CD4-positive, alpha-beta T cell (primary cell): Measurements from ENCODE around the gene ALK. TPM values are rescaled to one million over a fixed set of nuclear protein-coding genes. Genes with fewer than 3 reads are reported as not detected.

Experiments
- ATAC-seq: fragments of 200-7000 bp; cut with Tn5 transposase; one replicate; pipeline ENCODE4 v1.10.0; 2022; ENCODE audit warnings: mild to moderate bottlenecking; ENCODE audit not compliant: poor library complexity
- CTCF ChIA-PET: fragments of 350-600 bp; sonication (Branson Sonifier 250); formaldehyde crosslinking; loops from one replicate; lab custom pipeline; 2021; ENCODE audit warnings: antibody characterized with exemption, inconsistent platforms; lab: Charles Lee
- POLR2A ChIA-PET: fragments of 350-600 bp; sonication (Branson Sonifier 250); formaldehyde crosslinking; loops from one replicate; lab custom pipeline; 2021; ENCODE audit warnings: antibody characterized with exemption, inconsistent platforms; lab: Charles Lee
- DNase-seq, 14 experiments: peaks; one replicate each; pipeline ENCODE4 v3.0.0-alpha.2; 2013 to 2020; ENCODE audit warnings: mixed read lengths in 2 of 14
- H3K27ac ChIP-seq, 2 donors: one replicate each; pipeline versions ENCODE4 v1.5.1 to v1.7.0; 2013; ENCODE audit warnings: low read length in 2 of 2, low read depth in 1 of 2, mild to moderate bottlenecking in 1 of 2
- H3K27me3 ChIP-seq, 2 experiments: 1 replicate in 1 of 2; 2 replicates in 1 of 2; pipeline versions ENCODE4 v1.6.1 to v1.7.0; 2013; ENCODE audit warnings: low read length in 2 of 2, control low read depth in 1 of 2, mild to moderate bottlenecking in 1 of 2, moderate library complexity in 1 of 2; ENCODE audit not compliant: insufficient read depth in 2 of 2, control insufficient read depth in 1 of 2
- H3K36me3 ChIP-seq: one replicate; pipeline ENCODE4 v1.6.1; 2013; ENCODE audit warnings: low read length, control low read depth; ENCODE audit not compliant: insufficient read depth
- H3K4me1 ChIP-seq: one replicate; pipeline ENCODE4 v1.6.1; 2013; ENCODE audit warnings: low read length, control low read depth; ENCODE audit not compliant: insufficient read depth
- H3K4me3 ChIP-seq: one replicate; pipeline ENCODE4 v1.5.1; 2013; ENCODE audit warnings: mild to moderate bottlenecking, low read length, moderate library complexity
- H3K9me3 ChIP-seq, 2 experiments: 1 replicate in 1 of 2; 2 replicates in 1 of 2; pipeline versions ENCODE4 v1.6.1 to v1.7.0; 2013; ENCODE audit warnings: low read length in 2 of 2, mild to moderate bottlenecking in 2 of 2, control low read depth in 1 of 2, moderate library complexity in 1 of 2; ENCODE audit not compliant: control insufficient read depth in 1 of 2, insufficient read depth in 1 of 2
- H3K27ac Mint-ChIP-seq: one replicate; pipeline ENCODE4 v1.8.0; 2020; ENCODE audit warnings: mixed read lengths
- H3K27me3 Mint-ChIP-seq: one replicate; pipeline ENCODE4 v1.8.0; 2021; ENCODE audit warnings: mixed read lengths
- H3K36me3 Mint-ChIP-seq: one replicate; pipeline ENCODE4 v1.8.0; 2021; ENCODE audit warnings: low read depth, mixed read lengths
- H3K4me1 Mint-ChIP-seq: one replicate; pipeline ENCODE4 v1.8.0; 2021; ENCODE audit warnings: low read depth, mixed read lengths
- H3K4me3 Mint-ChIP-seq: one replicate; pipeline ENCODE4 v1.8.0; 2020; ENCODE audit warnings: mild to moderate bottlenecking, mixed read lengths
- H3K9me3 Mint-ChIP-seq: one replicate; pipeline ENCODE4 v1.8.0; 2020; ENCODE audit warnings: mixed read lengths
- intact Hi-C, 2 experiments: fragments of 100-400 bp; cut with DNase I in 1 of 2; cut with micrococcal nuclease in 1 of 2; formaldehyde crosslinking; loops; one replicate each; pipeline versions ENCODE4 v1.15.1 to v1.9.0; 2023 to 2025; cut with DNase I, micrococcal nuclease
- total RNA-seq, 174 experiments: library from RNA in 2 of 174; stranded (reverse) in 2 of 174; gene quantifications; one replicate each; pipeline ENCODE4 v1.2.3 and lab custom pipeline; 2021 to 2026
- TF ChIP-seq, protein P1 (sequence below): fragments of 200-600 bp; IDR thresholded peaks from one replicate; pipeline ENCODE4 v1.8.0; 2022; ENCODE audit warnings: antibody characterized with exemption, mild to moderate bottlenecking

ALK gene
- total RNA-seq, 2 experiments from 2014 or later, result not detected

DNA sequence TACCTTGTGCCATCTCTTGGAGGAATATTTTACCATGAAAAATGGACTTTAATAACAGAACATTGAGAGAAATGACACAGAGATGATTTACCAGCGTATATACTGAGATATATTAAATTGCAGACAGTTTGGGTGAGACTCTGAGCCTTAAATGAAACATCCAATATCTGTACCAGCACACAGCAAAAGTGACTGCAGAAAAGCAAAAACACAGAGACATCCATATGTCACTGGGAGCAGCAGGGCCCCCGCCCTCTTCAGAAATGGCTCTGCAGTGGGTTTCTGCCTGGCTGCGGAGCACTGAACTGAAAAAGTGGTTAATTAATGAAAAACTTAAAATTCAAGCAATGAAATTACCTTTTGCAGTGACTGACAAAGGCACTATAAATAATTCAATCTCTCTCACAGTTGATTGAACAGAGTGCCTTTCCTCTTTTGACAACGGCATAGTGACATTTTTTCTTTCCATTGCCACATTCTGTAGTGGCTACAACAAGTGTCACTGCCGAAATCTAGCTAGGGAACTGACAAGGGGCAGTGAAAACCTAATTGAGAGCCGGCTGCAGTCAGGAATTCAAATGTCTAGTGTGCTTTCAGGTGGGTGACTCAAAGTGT is 353.4 kb downstream of the ALK start:
- ATAC-seq, result no peak
- TF ChIP-seq, protein P1, sequence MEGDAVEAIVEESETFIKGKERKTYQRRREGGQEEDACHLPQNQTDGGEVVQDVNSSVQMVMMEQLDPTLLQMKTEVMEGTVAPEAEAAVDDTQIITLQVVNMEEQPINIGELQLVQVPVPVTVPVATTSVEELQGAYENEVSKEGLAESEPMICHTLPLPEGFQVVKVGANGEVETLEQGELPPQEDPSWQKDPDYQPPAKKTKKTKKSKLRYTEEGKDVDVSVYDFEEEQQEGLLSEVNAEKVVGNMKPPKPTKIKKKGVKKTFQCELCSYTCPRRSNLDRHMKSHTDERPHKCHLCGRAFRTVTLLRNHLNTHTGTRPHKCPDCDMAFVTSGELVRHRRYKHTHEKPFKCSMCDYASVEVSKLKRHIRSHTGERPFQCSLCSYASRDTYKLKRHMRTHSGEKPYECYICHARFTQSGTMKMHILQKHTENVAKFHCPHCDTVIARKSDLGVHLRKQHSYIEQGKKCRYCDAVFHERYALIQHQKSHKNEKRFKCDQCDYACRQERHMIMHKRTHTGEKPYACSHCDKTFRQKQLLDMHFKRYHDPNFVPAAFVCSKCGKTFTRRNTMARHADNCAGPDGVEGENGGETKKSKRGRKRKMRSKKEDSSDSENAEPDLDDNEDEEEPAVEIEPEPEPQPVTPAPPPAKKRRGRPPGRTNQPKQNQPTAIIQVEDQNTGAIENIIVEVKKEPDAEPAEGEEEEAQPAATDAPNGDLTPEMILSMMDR, result no peak
- Histone ChIP-seq H3K9me3 (no peaks in the 10 kb centered on the region), H3K27me3 (peaks cover 0 to 5% of the 10 kb centered on the region in 2 experiments), H3K27ac (no peak overlapping the region), H3K36me3 (no peaks in the 10 kb centered on the region), H3K4me3 (no peak overlapping the region), H3K4me1 (no peaks in the 10 kb centered on the region)
- POLR2A ChIA-PET, result no interaction called here
- no peak overlapping the region for H3K4me3 Mint-ChIP-seq
- no peaks in the 10 kb centered on the region for H3K4me1 Mint-ChIP-seq
- no peaks in the 10 kb centered on the region for H3K36me3 Mint-ChIP-seq
- intact Hi-C loops, result no loop called here
- no peak overlapping the region for H3K27ac Mint-ChIP-seq
- no peaks in the 10 kb centered on the region for H3K9me3 Mint-ChIP-seq
- CTCF ChIA-PET, result no interaction called here
- DNase-seq, result no peak
- no peaks in the 10 kb centered on the region for H3K27me3 Mint-ChIP-seq

DNA sequence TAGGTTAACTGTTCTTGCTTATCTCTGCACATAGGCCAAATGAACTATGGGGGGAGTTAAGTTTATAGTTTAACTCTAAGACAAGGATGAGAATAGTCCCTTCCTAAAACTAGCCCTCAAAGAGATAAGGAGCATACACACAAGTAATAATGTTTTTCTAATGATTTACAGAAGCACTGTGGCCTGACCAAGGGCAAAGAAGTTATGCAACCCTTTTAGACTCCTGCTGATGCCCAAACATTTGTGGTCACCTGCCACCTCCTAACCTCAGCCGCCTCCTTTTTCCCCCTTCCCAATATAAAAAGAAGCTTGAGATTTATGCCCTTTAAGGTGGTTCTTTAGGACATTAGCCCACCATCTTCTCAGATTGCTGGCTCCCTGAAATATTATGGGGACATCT is 357.7 kb downstream of the ALK start:
- Mint-ChIP-seq H3K36me3 (no peaks in the 10 kb centered on the region), H3K27ac (no peak overlapping the region)
- CTCF ChIA-PET, result no interaction called here

DNA sequence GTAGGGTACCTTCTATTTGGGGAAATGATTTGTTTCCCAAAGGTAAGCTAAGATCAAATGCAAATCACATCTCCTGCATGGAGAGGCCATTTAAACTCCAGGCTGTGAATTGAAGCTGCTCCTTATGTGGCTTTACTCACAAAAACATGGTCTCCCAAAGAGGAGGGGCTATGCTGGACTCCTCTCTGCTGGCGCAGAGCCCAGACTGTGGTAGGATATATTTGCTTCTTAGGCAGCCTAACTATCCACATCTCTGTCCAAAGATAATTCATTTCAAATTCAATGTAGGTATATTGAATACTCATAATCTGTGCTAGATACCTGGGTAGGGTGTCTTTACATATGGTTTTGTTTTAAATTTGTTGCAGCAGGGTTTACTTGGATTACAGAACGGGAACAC is 358.5 kb downstream of the ALK start:
- Mint-ChIP-seq H3K36me3 (no peaks in the 10 kb centered on the region), H3K27ac (no peak overlapping the region), H3K27me3 (peaks cover 7% of the 10 kb centered on the region), H3K4me3 (no peak overlapping the region), H3K4me1 (no peaks in the 10 kb centered on the region), H3K9me3 (no peaks in the 10 kb centered on the region)
- Histone ChIP-seq H3K4me3 (no peak overlapping the region), H3K27me3 (peaks cover 0 to 5% of the 10 kb centered on the region in 2 experiments), H3K36me3 (no peaks in the 10 kb centered on the region), H3K9me3 (no peaks in the 10 kb centered on the region), H3K27ac (no peak overlapping the region), H3K4me1 (no peaks in the 10 kb centered on the region)
- TF ChIP-seq, protein P1, result no peak
- CTCF ChIA-PET, result no interaction called here
- no peak for DNase-seq
- ATAC-seq, result no peak
- intact Hi-C loops, result no loop called here
- POLR2A ChIA-PET, result no interaction called here

More for the DNA sequence above, 357.7 kb downstream of the ALK start:
- Histone ChIP-seq H3K27me3 (peaks cover 0 to 5% of the 10 kb centered on the region in 2 experiments), H3K27ac (no peak overlapping the region), H3K4me3 (no peak overlapping the region), H3K36me3 (no peaks in the 10 kb centered on the region), H3K4me1 (no peaks in the 10 kb centered on the region), H3K9me3 (no peaks in the 10 kb centered on the region)
- ATAC-seq (no peak), DNase-seq (no peak)
- POLR2A ChIA-PET, result no interaction called here
- TF ChIP-seq, protein P1, result no peak
- no peaks in the 10 kb centered on the region for H3K9me3 Mint-ChIP-seq
- H3K4me1 Mint-ChIP-seq, result no peaks in the 10 kb centered on the region
- H3K4me3 Mint-ChIP-seq, result no peak overlapping the region
- intact Hi-C loops, result no loop called here
- H3K27me3 Mint-ChIP-seq, result peaks cover 4% of the 10 kb centered on the region
